Measurements from ENCODE around the gene GAGE10. TPM values are rescaled to one million over a fixed set of nuclear protein-coding genes. Genes with fewer than 3 reads are reported as not detected.

The GAGE10 gene
- total and polyA plus RNA-seq, 2 of the 8 experiments (the other 6 are each of a cell fraction or from before 2014, with no cell fraction given): not detected

- TF ChIP-seq CHD7 (IDR thresholded peaks at IDR 0.05; ENCODE audit: insufficient replicate concordance, low read length) (no peak), CTBP2 (IDR thresholded peaks at IDR 0.05; ENCODE audit: borderline replicate concordance, insufficient read depth, insufficient read length, low read length) (no peak), SP1 (IDR thresholded peaks at IDR 0.05; ENCODE audit: low read depth, low read length) (peak; percentile 86), TAF1 (IDR thresholded peaks at IDR 0.05; ENCODE audit: low read depth, low read length) (no peak), POU5F1 (IDR thresholded peaks at IDR 0.05; ENCODE audit: low read depth, low read length) (no peak), CEBPB (IDR thresholded peaks at IDR 0.05; ENCODE audit: low read depth, low read length) (0 out of 2 replicates have a peak, but pooled peaks have one; percentile 17), HDAC2 (IDR thresholded peaks at IDR 0.05; ENCODE audit: borderline replicate concordance in 1 of 2, low read depth in 2 of 2, low read length in 2 of 2) (no peak), TEAD4 (IDR thresholded peaks at IDR 0.05; ENCODE audit: low read depth, low read length) (peak; percentile 44; the same call in 1 of the 2 replicates), CREB1 (IDR thresholded peaks at IDR 0.05) (no peak), EP300 (IDR thresholded peaks at IDR 0.05; ENCODE audit: borderline replicate concordance in 1 of 2, low read depth in 2 of 2, low read length in 2 of 2) (0 out of 3 replicates have a peak, but pooled peaks of 1 of the 2 experiments have one; percentile 34), EGR1 (IDR thresholded peaks at IDR 0.05; ENCODE audit: borderline replicate concordance, low read depth, low read length) (0 out of 2 replicates have a peak, but pooled peaks have one; percentile 12)
Observed at GRCh38 chrX:49309401-49309981, 6.0 kb downstream of the GAGE10 start (continued).

Measured in H1 (cell line).